GM19467 (cell line): Measurements from ENCODE around the gene CDH13.

ENCODE experiments used
- ATAC-seq: cut with Tn5 transposase; IDR thresholded peaks from one replicate; pipeline ENCODE4 v1.9.1; 2021; ENCODE audit warnings: mild to moderate bottlenecking, moderate library complexity; ENCODE audit not compliant: unreplicated experiment

Gene CDH13

GRCh38 chr16:83762992-83763358, 1136.2 kb downstream of the CDH13 start:
- ATAC-seq, result no peak

GRCh38 chr16:83768986-83769385, 1142.2 kb downstream of the CDH13 start:
- ATAC-seq, result no peak

GRCh38 chr16:83769397-83770008, 1142.7 kb downstream of the CDH13 start:
- ATAC-seq, result no peak

GRCh38 chr16:83771306-83771942, 1144.7 kb downstream of the CDH13 start:
- ATAC-seq, result no peak

- no peak for ATAC-seq
Measured at GRCh38 chr16:83772806-83773205, 1146.0 kb downstream of the CDH13 start.

GRCh38 chr16:83774066-83774465, 1147.3 kb downstream of the CDH13 start:
- no peak for ATAC-seq

GRCh38 chr16:83776944-83777343, 1150.2 kb downstream of the CDH13 start:
- no peak for ATAC-seq

GRCh38 chr16:83779886-83780285, 1153.1 kb downstream of the CDH13 start:
- ATAC-seq, result no peak

GRCh38 chr16:83785455-83785854, 1158.7 kb downstream of the CDH13 start:
- ATAC-seq, result no peak

- no peak for ATAC-seq
Measured at GRCh38 chr16:83789642-83790401, 1163.1 kb downstream of the CDH13 start.

GRCh38 chr16:83791916-83792315, 1165.1 kb downstream of the CDH13 start:
- no peak for ATAC-seq

- no peak for ATAC-seq
Measured at GRCh38 chr16:83792391-83792790, 1165.6 kb downstream of the CDH13 start.

- no peak for ATAC-seq
Measured at GRCh38 chr16:83793179-83793578, 1166.4 kb downstream of the CDH13 start.

- no peak for ATAC-seq
Measured at GRCh38 chr16:83794860-83795554, 1168.2 kb downstream of the CDH13 start.

- no peak for ATAC-seq
Measured at GRCh38 chr16:83797013-83797412, 1170.2 kb downstream of the CDH13 start.

- ATAC-seq, result no peak
Measured at GRCh38 chr16:83799336-83799735, 1172.6 kb downstream of the CDH13 start.

- no peak for ATAC-seq
Measured at GRCh38 chr16:83802135-83802534, 1175.4 kb downstream of the CDH13 start.

GRCh38 chr16:83802554-83803205, 1175.9 kb downstream of the CDH13 start:
- no peak for ATAC-seq

GRCh38 chr16:83803811-83804210, 1177.0 kb downstream of the CDH13 start:
- ATAC-seq, result no peak

GRCh38 chr16:83804366-83804765, 1177.6 kb downstream of the CDH13 start:
- no peak for ATAC-seq

- no peak for ATAC-seq
Measured at GRCh38 chr16:83806036-83806435, 1179.3 kb downstream of the CDH13 start.
